Upper lobe of left lung (tissue), 6 donors: Measurements from ENCODE around the gene OPALIN. TPM values are rescaled to one million over a fixed set of nuclear protein-coding genes. Genes with fewer than 3 reads are reported as not detected.

ENCODE experiments used
- ATAC-seq, 2 donors: fragments of 200-7000 bp; cut with Tn5 transposase; one replicate each; pipeline ENCODE4 v1.9.1; 2022; ENCODE audit warnings: mild to moderate bottlenecking in 2 of 2, moderate library complexity in 2 of 2; ENCODE audit not compliant: low FRiP score in 2 of 2
- DNase-seq, 2 donors: peaks; one replicate each; pipeline ENCODE4 v3.0.0-alpha.2; 2019 to 2020
- H3K27ac ChIP-seq, 4 donors: fragments of 200-600 bp; sonication (generic); one replicate each; pipeline ENCODE4 v1.5.1; 2016 to 2019
- H3K27me3 ChIP-seq, 4 donors: fragments of 200-600 bp; sonication (generic); one replicate each; pipeline ENCODE4 v1.5.1; 2017 to 2019
- H3K36me3 ChIP-seq, 4 donors: fragments of 200-600 bp; sonication (generic); one replicate each; pipeline ENCODE4 v1.5.1; 2016 to 2019
- H3K4me1 ChIP-seq, 4 donors: fragments of 200-600 bp; sonication (generic); one replicate each; pipeline ENCODE4 v1.5.1; 2018 to 2019
- H3K4me3 ChIP-seq, 4 donors: fragments of 200-600 bp; sonication (generic); one replicate each; pipeline ENCODE4 v1.5.1; 2017 to 2019; ENCODE audit warnings: mild to moderate bottlenecking in 2 of 4, moderate library complexity in 1 of 4
- H3K9me3 ChIP-seq, 4 donors: fragments of 200-600 bp; sonication (generic); one replicate each; pipeline ENCODE4 v1.5.1; 2018 to 2019
- EP300 ChIP-seq, 4 donors: sonication (generic); formaldehyde crosslinking; IDR thresholded peaks; one replicate each; pipeline ENCODE4 v1.5.1; 2017; ENCODE audit warnings: antibody characterized with exemption in 4 of 4, control low read depth in 2 of 4
- POLR2A ChIP-seq, 4 donors: fragments of 450-650 bp; IDR thresholded peaks; one replicate each; pipeline ENCODE4 v1.5.1; 2016 to 2017; ENCODE audit warnings: antibody characterized with exemption in 4 of 4, mild to moderate bottlenecking in 2 of 4
- POLR2AphosphoS5 ChIP-seq, 2 donors: sonication (generic); formaldehyde crosslinking; IDR thresholded peaks; one replicate each; pipeline ENCODE4 v1.5.1; 2017; ENCODE audit warnings: antibody characterized with exemption in 2 of 2
- WGBS, 2 donors: methylation state at CpG; one replicate each; pipeline ENCODE4 v1.1.5; 2017 to 2018; 5-methylcytosine and 5-hydroxymethylcytosine counted together
- total RNA-seq, 6 donors: library from RNA; depleted of rRNA in 4 of 6; stranded (reverse); fragments of >200 nt in 4 of 6; gene quantifications; one replicate each; pipeline versions ENCODE4 v1.1.0 to v1.2.1, GENCODE V29; 2016 to 2021
- TF ChIP-seq, protein P1 (sequence below), 6 experiments: fragments of 450-650 bp in 4 of 6; fragments of 200-600 bp in 2 of 6; sonication (generic) in 2 of 6; IDR thresholded peaks; one replicate each; pipeline ENCODE4 v1.5.1; 2016 to 2019; ENCODE audit warnings: antibody characterized with exemption in 6 of 6
- donor health status: DM: no; HTN: no; CAD: no; lungs with moderate emphysema.
- donor health status: DM: no; HTN: yes; CAD: no; lungs with severe emphysema.

Gene OPALIN
- total RNA-seq, 6 donors from 2014 or later = not detected

GRCh38 chr10:96345222-96345621, 13.6 kb downstream of the OPALIN start:
- ATAC-seq (no peak), DNase-seq (no peak)
- no peaks in the 10 kb centered on the region for H3K4me1 ChIP-seq
- no peak for TF ChIP-seq POLR2AphosphoS5 (IDR thresholded peaks at IDR 0.05)
- H3K27ac ChIP-seq = no peak overlapping the region
- no peaks in the 10 kb centered on the region for H3K9me3 ChIP-seq
- H3K36me3 ChIP-seq = no peaks in the 10 kb centered on the region
- WGBS, 2 donors = 36 to 38% methylated on average over 2 of the region's 2 CpGs
- H3K4me3 ChIP-seq = no peak overlapping the region
- H3K27me3 ChIP-seq = no peaks in the 10 kb centered on the region

- Histone ChIP-seq H3K27ac (no peak overlapping the region), H3K4me3 (no peak overlapping the region), H3K36me3 (no peaks in the 10 kb centered on the region), H3K4me1 (no peaks in the 10 kb centered on the region), H3K27me3 (no peaks in the 10 kb centered on the region), H3K9me3 (no peaks in the 10 kb centered on the region)
- DNase-seq (no peak), ATAC-seq (no peak)
- no peak for TF ChIP-seq POLR2A (IDR thresholded peaks at IDR 0.05)
- TF ChIP-seq POLR2AphosphoS5 (IDR thresholded peaks at IDR 0.05) = no peak
- no peak for TF ChIP-seq EP300 (IDR thresholded peaks at IDR 0.05)
- TF ChIP-seq, protein P1, sequence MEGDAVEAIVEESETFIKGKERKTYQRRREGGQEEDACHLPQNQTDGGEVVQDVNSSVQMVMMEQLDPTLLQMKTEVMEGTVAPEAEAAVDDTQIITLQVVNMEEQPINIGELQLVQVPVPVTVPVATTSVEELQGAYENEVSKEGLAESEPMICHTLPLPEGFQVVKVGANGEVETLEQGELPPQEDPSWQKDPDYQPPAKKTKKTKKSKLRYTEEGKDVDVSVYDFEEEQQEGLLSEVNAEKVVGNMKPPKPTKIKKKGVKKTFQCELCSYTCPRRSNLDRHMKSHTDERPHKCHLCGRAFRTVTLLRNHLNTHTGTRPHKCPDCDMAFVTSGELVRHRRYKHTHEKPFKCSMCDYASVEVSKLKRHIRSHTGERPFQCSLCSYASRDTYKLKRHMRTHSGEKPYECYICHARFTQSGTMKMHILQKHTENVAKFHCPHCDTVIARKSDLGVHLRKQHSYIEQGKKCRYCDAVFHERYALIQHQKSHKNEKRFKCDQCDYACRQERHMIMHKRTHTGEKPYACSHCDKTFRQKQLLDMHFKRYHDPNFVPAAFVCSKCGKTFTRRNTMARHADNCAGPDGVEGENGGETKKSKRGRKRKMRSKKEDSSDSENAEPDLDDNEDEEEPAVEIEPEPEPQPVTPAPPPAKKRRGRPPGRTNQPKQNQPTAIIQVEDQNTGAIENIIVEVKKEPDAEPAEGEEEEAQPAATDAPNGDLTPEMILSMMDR (IDR thresholded peaks at IDR 0.05) = no peak
- 95 to 96% methylated on average over 4 of the region's 4 CpGs for WGBS, 2 donors
These were observed 14.6 kb downstream of the OPALIN start for GRCh38 chr10:96344178-96344577.

- no peaks in the 10 kb centered on the region for H3K27me3 ChIP-seq
- H3K4me3 ChIP-seq = no peak overlapping the region
- H3K4me1 ChIP-seq = no peaks in the 10 kb centered on the region
- H3K36me3 ChIP-seq = no peaks in the 10 kb centered on the region
- H3K9me3 ChIP-seq = no peaks in the 10 kb centered on the region
- WGBS, 2 donors = 63 to 74% methylated on average over 4 of the region's 4 CpGs
- DNase-seq = no peak
- TF ChIP-seq EP300 (IDR thresholded peaks at IDR 0.05) = no peak
- no peak for TF ChIP-seq POLR2A (IDR thresholded peaks at IDR 0.05)
- TF ChIP-seq, protein P1 (IDR thresholded peaks at IDR 0.05) = no peak
- no peak for TF ChIP-seq POLR2AphosphoS5 (IDR thresholded peaks at IDR 0.05)
- no peak for ATAC-seq
- no peak overlapping the region for H3K27ac ChIP-seq
These were observed 16.4 kb downstream of the OPALIN start for GRCh38 chr10:96342402-96342801.

DNA sequence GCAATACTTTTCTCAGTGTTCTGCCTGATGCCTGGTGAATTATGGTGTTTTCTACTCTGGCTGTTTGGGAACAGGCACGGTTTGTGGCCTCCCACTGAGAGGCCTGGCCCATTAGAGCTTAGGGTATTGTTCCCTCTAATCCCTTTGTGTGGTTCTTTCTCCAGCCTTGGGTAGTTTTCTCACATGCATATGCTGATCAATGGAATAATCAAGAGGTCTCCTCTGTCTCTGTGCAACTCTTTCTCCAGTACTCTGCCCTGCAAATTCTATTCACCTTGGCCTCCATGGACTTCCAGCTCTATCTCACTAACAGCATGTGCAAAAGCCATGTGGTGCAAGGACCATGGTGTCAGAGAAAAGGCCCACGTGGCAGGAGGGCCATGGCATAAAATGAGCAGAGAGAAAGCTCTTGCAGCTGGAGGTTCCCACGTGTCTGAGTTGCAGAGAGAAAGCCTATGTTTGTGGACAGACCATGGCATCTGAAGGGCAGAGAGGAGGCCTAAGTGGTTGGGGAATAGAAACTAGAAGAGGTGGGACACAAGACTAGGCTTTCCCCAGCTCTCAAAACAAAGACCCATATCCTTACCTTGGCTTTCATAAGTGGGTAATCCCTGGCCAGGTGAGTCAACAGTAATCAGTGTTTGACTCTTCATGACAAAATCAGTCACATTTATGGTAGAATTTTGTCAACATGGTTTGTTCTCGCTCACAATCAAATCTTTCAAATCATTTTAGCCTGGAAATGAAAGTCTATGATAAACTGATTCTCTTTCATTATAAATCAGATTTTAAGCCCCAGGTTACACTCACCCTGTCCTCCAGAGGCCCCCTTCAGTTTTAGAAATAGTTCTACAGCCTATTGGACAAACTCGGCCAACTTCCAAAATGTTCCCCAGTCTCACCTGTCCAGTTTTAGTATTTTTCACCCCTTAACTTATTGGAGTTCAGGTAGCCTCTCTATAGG, 17.3 kb downstream of the OPALIN start:
- 74 to 78% methylated on average over 5 of the region's 5 CpGs for WGBS, 2 donors
- DNase-seq (no peak), ATAC-seq (no peak)
- H3K4me1 ChIP-seq = no peaks in the 10 kb centered on the region
- H3K27ac ChIP-seq = no peak overlapping the region
- H3K36me3 ChIP-seq = no peaks in the 10 kb centered on the region
- H3K27me3 ChIP-seq = no peaks in the 10 kb centered on the region
- TF ChIP-seq POLR2A (IDR thresholded peaks at IDR 0.05) (no peak), EP300 (IDR thresholded peaks at IDR 0.05) (no peak), POLR2AphosphoS5 (IDR thresholded peaks at IDR 0.05) (no peak)
- TF ChIP-seq, protein P1 (IDR thresholded peaks at IDR 0.05) = no peak
- no peak overlapping the region for H3K4me3 ChIP-seq
- H3K9me3 ChIP-seq = no peaks in the 10 kb centered on the region

- no peak overlapping the region for H3K27ac ChIP-seq
- no peaks in the 10 kb centered on the region for H3K36me3 ChIP-seq
- no peak overlapping the region for H3K4me3 ChIP-seq
- H3K9me3 ChIP-seq = no peaks in the 10 kb centered on the region
- DNase-seq (peak in 1 of 2 donors; percentile 44), ATAC-seq (peak in 1 of 2 donors; percentile 67)
- H3K27me3 ChIP-seq = no peaks in the 10 kb centered on the region
- TF ChIP-seq EP300 (IDR thresholded peaks at IDR 0.05) (no peak), POLR2A (IDR thresholded peaks at IDR 0.05) (no peak)
- TF ChIP-seq, protein P1 (IDR thresholded peaks at IDR 0.05) = peak in 4 of 6 experiments; percentile 21 to 54 (median 39)
- no peaks in the 10 kb centered on the region for H3K4me1 ChIP-seq
- 34 to 37% methylated on average over 7 of the region's 7 CpGs for WGBS, 2 donors
These were observed 18.6 kb downstream of the OPALIN start for GRCh38 chr10:96339956-96340904.
